K562 (cell line): ENCODE measurements around the gene NBEAL1. TPM values are rescaled to one million over a fixed set of nuclear protein-coding genes. Genes with fewer than 3 reads are reported as not detected.
A peak's percentile ranks its signal among the peaks of the same experiment; 100 is the strongest.

ENCODE experiments used
- ATAC-seq: fragments of 200-7000 bp; cut with Tn5 transposase; 3 replicates; pipeline ENCODE4 v1.9.1; 2020; ENCODE audit warnings: moderate library complexity
- BruUV-seq: library from RNA; stranded (reverse); fragments of 400-500 nt; replicated peaks from 2 replicates; lab custom pipeline; 2021; lab: Mats Ljungman, UMichigan
- CTCF ChIA-PET: fragments of 300-600 bp; formaldehyde crosslinking; extraction: SDS; loops from one replicate; lab custom pipeline; 2021; ENCODE audit warnings: low intra/inter-chr PET ratio; lab: Yijun Ruan, JAX
- POLR2A ChIA-PET: fragments of 300-600, 350-650 bp; sonication (Branson Sonifier 250); formaldehyde crosslinking; extraction: SDS; loops from one replicate; lab custom pipeline; 2021; ENCODE audit warnings: antibody characterized with exemption, inconsistent platforms; lab: Yijun Ruan, JAX
- DNase-seq, 4 experiments: peaks; one replicate each; pipeline versions ENCODE4 v3.0.0 to v3.0.0-alpha.2; 2011 to 2018; ENCODE audit warnings: low spot score in 3 of 4, mixed read lengths in 3 of 4; ENCODE audit errors: extremely low read depth in 1 of 4
- FAIRE-seq: peaks from 2 replicates; lab custom pipeline; 2011; peaks lifted over from hg19 to GRCh38; lab: Jason Lieb, UNC
- H2AFZ ChIP-seq: 2 replicates; pipeline ENCODE4 v1.6.0; 2011; ENCODE audit warnings: low read depth, low read length, control low read depth, inconsistent platforms
- H3K27ac ChIP-seq: fragments of 200-600 bp; 3 replicates; pipeline ENCODE4 v1.8.0; 2011; ENCODE audit warnings: low read depth, mild to moderate bottlenecking, control low read depth, inconsistent platforms, low read length, moderate library complexity, mixed read lengths; ENCODE audit errors: extremely low read depth
- H3K27me3 ChIP-seq, 2 experiments: fragments of 300-600 bp in 1 of 2; 2 replicates in 1 of 2; 3 replicates in 1 of 2; pipeline versions ENCODE4 v1.6.0 to v1.8.0; 2011; ENCODE audit warnings: inconsistent platforms in 2 of 2, low read length in 2 of 2, mild to moderate bottlenecking in 1 of 2, mixed read lengths in 1 of 2, moderate library complexity in 1 of 2; ENCODE audit not compliant: control insufficient read depth in 2 of 2, insufficient read depth in 2 of 2
- H3K36me3 ChIP-seq: fragments of 300-600 bp; 3 replicates; pipeline ENCODE4 v1.8.0; 2011; ENCODE audit warnings: mild to moderate bottlenecking, low read length, inconsistent platforms; ENCODE audit not compliant: control insufficient read depth, insufficient read depth
- H3K4me1 ChIP-seq, 2 experiments: fragments of 200-600 bp in 1 of 2; replicated peaks in 1 of 2; 2 replicates in 1 of 2; 3 replicates in 1 of 2; pipeline versions ENCODE4 v1.5.1 to v1.8.0; 2011; ENCODE audit warnings: inconsistent platforms in 2 of 2, low read length in 2 of 2, mild to moderate bottlenecking in 1 of 2, mixed read lengths in 1 of 2, moderate library complexity in 1 of 2; ENCODE audit not compliant: control insufficient read depth in 2 of 2, insufficient read depth in 2 of 2
- H3K4me2 ChIP-seq: 2 replicates; pipeline ENCODE4 v1.6.1; 2011; ENCODE audit warnings: low read length, control low read depth, inconsistent platforms, mixed read lengths; ENCODE audit not compliant: insufficient read depth
- H3K4me3 ChIP-seq: fragments of 200-600 bp; sonication (generic), shearing (Covaris generic); 2 replicates; pipeline ENCODE4 v1.5.1; 2016; ENCODE audit warnings: control low read depth, inconsistent platforms
- H3K79me2 ChIP-seq: fragments of 200-600 bp; 3 replicates; pipeline ENCODE4 v1.8.0; 2011; ENCODE audit warnings: low read length, inconsistent platforms; ENCODE audit not compliant: control insufficient read depth, insufficient read depth
- H3K9ac ChIP-seq, 2 experiments: 2 replicates each; pipeline versions ENCODE4 v1.6.0 to v1.6.1; 2011; ENCODE audit warnings: low read depth in 2 of 2, low read length in 2 of 2, control low read depth in 1 of 2, inconsistent platforms in 1 of 2, mild to moderate bottlenecking in 1 of 2, mixed read lengths in 1 of 2; ENCODE audit not compliant: insufficient read depth in 1 of 2
- H3K9me1 ChIP-seq: one replicate; pipeline ENCODE4 v1.6.0; 2011; ENCODE audit warnings: inconsistent platforms, mild to moderate bottlenecking, low read length, moderate library complexity; ENCODE audit not compliant: control insufficient read depth, insufficient read depth
- H3K9me3 ChIP-seq: replicated peaks from 2 replicates; pipeline ENCODE4 v1.5.1; 2011; ENCODE audit warnings: low read depth, low read length, inconsistent platforms; ENCODE audit not compliant: control insufficient read depth, insufficient read depth
- H4K20me1 ChIP-seq: replicated peaks from 2 replicates; pipeline ENCODE4 v1.6.1; 2011; ENCODE audit warnings: low read length, inconsistent platforms, mixed read lengths; ENCODE audit not compliant: control insufficient read depth, insufficient read depth
- RAD21 ChIP-seq, 2 experiments: fragments of 250-450 bp in 1 of 2; fragments of 450-650 bp in 1 of 2; sonication (Bioruptor Pico) in 1 of 2; formaldehyde crosslinking in 1 of 2; IDR thresholded peaks in 1 of 2; conservative IDR thresholded peaks in 1 of 2; 2 replicates each; pipeline versions ENCODE4 v1.4.0 to v1.8.0; 2020 to 2022; ENCODE audit warnings: mild to moderate bottlenecking in 2 of 2, moderate library complexity in 1 of 2
- ZNF57 ChIP-seq: fragments of 450-650 bp; formaldehyde crosslinking; IDR thresholded peaks from 2 replicates; pipeline ENCODE4 v1.4.0; 2020; ENCODE audit warnings: mild to moderate bottlenecking, moderate library complexity
- WGBS: fragments of 100-300 bp; shearing (Covaris generic); methylation state at CpG from one replicate; pipeline ENCODE4 v1.1.6; 2016; ENCODE audit warnings: low coverage, mixed read lengths; ENCODE audit not compliant: insufficient coverage; ENCODE audit errors: missing lambda C conversion rate; 5-methylcytosine and 5-hydroxymethylcytosine counted together
- in situ Hi-C: fragments of 300-500 bp; cut with MboI; formaldehyde crosslinking; loops from 4 replicates; pipeline ENCODE4 v1.15.0; 2018; ENCODE audit warnings: inconsistent platforms, mixed read lengths
- intact Hi-C: fragments of 100-400 bp; cut with micrococcal nuclease; formaldehyde crosslinking; loops from 2 replicates; pipeline ENCODE4 v1.14.2; 2022
- polyA plus RNA-seq, 8 experiments: library from polyadenylated mRNA; depleted of rRNA in 4 of 8; stranded (reverse) in 5 of 8; unstranded in 3 of 8; fragments of >200 nt; fragmentation: Nextera tagmentation in 2 of 8; fragmentation: Illumina TruSeq in 1 of 8; extraction: Ambion mirVana in 2 of 8; extraction: Trizol in 1 of 8; gene quantifications; 2 replicates each; pipeline versions ENCODE4 v1.2.1 to v1.2.3, GENCODE V29; 2011 to 2014; ENCODE audit warnings: inconsistent platforms in 1 of 8, missing spikeins in 1 of 8
- total RNA-seq, 7 experiments: library from RNA; depleted of rRNA in 6 of 7; stranded (reverse); fragments of >200 nt in 6 of 7; fragmentation: Illumina TruSeq in 2 of 7; extraction: Trizol in 2 of 7; gene quantifications; 2 replicates each; pipeline versions ENCODE4 v1.2.1 to v1.2.3, GENCODE V29; 2011 to 2021; ENCODE audit warnings: low replicate concordance in 1 of 7
- TF ChIP-seq, protein P1 (sequence below), 3 experiments: IDR thresholded peaks in 2 of 3; conservative IDR thresholded peaks in 1 of 3; 2 replicates each; pipeline ENCODE4 v1.5.1; 2011 to 2012; ENCODE audit warnings: low read length in 3 of 3, mild to moderate bottlenecking in 3 of 3, control low read depth in 2 of 3, improper control_type of control experiment in 1 of 3, inconsistent platforms in 1 of 3, low read depth in 1 of 3, mixed read lengths in 1 of 3, moderate library complexity in 1 of 3; ENCODE audit not compliant: insufficient read depth in 2 of 3

Gene NBEAL1
- total and polyA plus RNA-seq, 9 of the 15 experiments (the other 6 are each of a cell fraction or from before 2014, with no cell fraction given): 2.1 to 13.5 (median 7.3) TPM

DNA sequence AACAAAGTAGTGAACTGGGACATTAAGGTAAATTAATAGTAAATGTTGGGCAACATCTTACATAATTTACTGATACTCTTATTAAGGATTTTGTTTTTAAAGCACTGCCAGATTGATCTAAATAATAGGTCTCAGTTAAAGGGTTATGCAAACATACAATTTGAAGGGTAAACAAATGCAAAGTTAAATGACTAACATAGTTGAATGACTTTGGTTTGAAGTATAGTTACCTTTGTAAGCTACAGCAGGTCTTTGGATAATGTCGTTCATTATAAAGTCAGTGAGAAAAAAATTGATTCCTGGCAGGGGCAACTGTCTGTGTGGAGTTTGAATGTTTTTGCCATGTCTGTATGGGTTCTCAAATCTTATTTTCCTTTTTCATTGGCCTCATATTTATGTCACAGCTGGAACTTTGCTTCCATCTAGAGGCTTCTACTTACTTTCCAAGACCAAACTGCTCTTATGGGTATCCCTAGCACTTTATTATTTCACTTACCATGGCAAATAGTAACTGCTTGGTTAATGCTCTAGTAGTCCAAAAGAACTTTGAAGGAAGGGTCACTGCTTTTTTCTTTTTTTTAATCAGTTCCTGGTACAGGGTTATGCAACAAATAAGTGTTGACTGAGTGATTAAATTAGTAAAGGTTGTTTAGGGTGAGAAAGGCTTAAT is 107.8 kb downstream of the NBEAL1 start:
- Histone ChIP-seq H3K4me2 (no peak overlapping the region), H3K27me3 (no peaks in the 10 kb centered on the region), H3K9me3 (no peaks in the 10 kb centered on the region), H4K20me1 (no peaks in the 10 kb centered on the region), H3K36me3 (peaks cover 2% of the 10 kb centered on the region; the same call in 1 of the 3 replicates), H3K79me2 (no peaks in the 10 kb centered on the region), H3K27ac (no peak overlapping the region), H3K9ac (no peak overlapping the region), H3K4me1 (no peaks in the 10 kb centered on the region), H3K9me1 (no peaks in the 10 kb centered on the region), H2AFZ (no peak overlapping the region), H3K4me3 (no peak overlapping the region)
- ChIA-PET CTCF (interaction anchor here (0.7 to 1.5 kb wide), 2 partner anchors 31 to 534 kb away, joined by 4 to 5 read pairs; no protein-coding TSS in a partner anchor), POLR2A (no interaction called here)
- WGBS: 64% methylated on average over 1 of the region's 1 CpG
- ATAC-seq (no peak), FAIRE-seq (no peak), DNase-seq (no peak)
- in situ Hi-C loops: no loop called here
- no peak for TF ChIP-seq ZNF57
- peak; percentile 12 to 44; a peak in 3 of 4 replicates for TF ChIP-seq RAD21 (CRISPR knock-in tag; conservative IDR thresholded peaks at IDR 0.05 in 1 of 2, IDR thresholded peaks at IDR 0.05 in 1 of 2)
- TF ChIP-seq, protein P1, sequence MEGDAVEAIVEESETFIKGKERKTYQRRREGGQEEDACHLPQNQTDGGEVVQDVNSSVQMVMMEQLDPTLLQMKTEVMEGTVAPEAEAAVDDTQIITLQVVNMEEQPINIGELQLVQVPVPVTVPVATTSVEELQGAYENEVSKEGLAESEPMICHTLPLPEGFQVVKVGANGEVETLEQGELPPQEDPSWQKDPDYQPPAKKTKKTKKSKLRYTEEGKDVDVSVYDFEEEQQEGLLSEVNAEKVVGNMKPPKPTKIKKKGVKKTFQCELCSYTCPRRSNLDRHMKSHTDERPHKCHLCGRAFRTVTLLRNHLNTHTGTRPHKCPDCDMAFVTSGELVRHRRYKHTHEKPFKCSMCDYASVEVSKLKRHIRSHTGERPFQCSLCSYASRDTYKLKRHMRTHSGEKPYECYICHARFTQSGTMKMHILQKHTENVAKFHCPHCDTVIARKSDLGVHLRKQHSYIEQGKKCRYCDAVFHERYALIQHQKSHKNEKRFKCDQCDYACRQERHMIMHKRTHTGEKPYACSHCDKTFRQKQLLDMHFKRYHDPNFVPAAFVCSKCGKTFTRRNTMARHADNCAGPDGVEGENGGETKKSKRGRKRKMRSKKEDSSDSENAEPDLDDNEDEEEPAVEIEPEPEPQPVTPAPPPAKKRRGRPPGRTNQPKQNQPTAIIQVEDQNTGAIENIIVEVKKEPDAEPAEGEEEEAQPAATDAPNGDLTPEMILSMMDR (IDR thresholded peaks at IDR 0.05 in 2 of 3, conservative IDR thresholded peaks at IDR 0.05 in 1 of 3; ENCODE audit: insufficient read depth in 2 of 3, low read depth in 1 of 3, low read length in 3 of 3): peak in 1 of 3 experiments; percentile 33; a peak in 1 of 6 replicates
- intact Hi-C loops: loop anchor here (5.0 kb wide), 1 partner anchor 290 kb away; no protein-coding TSS in a partner anchor
- no TSS peak for BruUV-seq
